ENCODE results near the gene PACSIN1. TPM values are rescaled to one million over a fixed set of nuclear protein-coding genes. Genes with fewer than 3 reads are reported as not detected.

The PACSIN1 gene
- total RNA-seq, 4 donors from 2014 or later = 0.11 to 0.40 TPM; not detected in 2

- H3K4me1 ChIP-seq = no peaks in the 10 kb centered on the region
- DNase-seq (ENCODE audit: low spot score in 2 of 2) = no peak
- WGBS = 82% methylated on average over 9 of the region's 9 CpGs
- TF ChIP-seq POLR2AphosphoS5 (IDR thresholded peaks at IDR 0.05) (no peak), EP300 (IDR thresholded peaks at IDR 0.05) (no peak), CTCF (IDR thresholded peaks at IDR 0.05) (no peak), POLR2A (IDR thresholded peaks at IDR 0.05) (no peak)
- H3K9me3 ChIP-seq = peaks cover 5% of the 10 kb centered on the region
- H3K4me3 ChIP-seq = no peak overlapping the region
- H3K27me3 ChIP-seq = no peaks in the 10 kb centered on the region
- no peaks in the 10 kb centered on the region for H3K36me3 ChIP-seq
- H3K27ac ChIP-seq = no peak overlapping the region
Observed at GRCh38 chr6:34557228-34557627, 91.4 kb downstream of the PACSIN1 start.

- no peak for DNase-seq (ENCODE audit: low spot score in 2 of 2)
- 76% methylated on average over 4 of the region's 4 CpGs for WGBS
- TF ChIP-seq EP300 (IDR thresholded peaks at IDR 0.05) = no peak
- no peak for TF ChIP-seq POLR2A (IDR thresholded peaks at IDR 0.05)
- TF ChIP-seq CTCF (IDR thresholded peaks at IDR 0.05) = no peak
- no peak for TF ChIP-seq POLR2AphosphoS5 (IDR thresholded peaks at IDR 0.05)
- Histone ChIP-seq H3K4me3 (no peak overlapping the region), H3K9me3 (peaks cover 5% of the 10 kb centered on the region), H3K27ac (no peak overlapping the region), H3K36me3 (no peaks in the 10 kb centered on the region), H3K27me3 (peaks cover 6% of the 10 kb centered on the region), H3K4me1 (no peaks in the 10 kb centered on the region)
Observed at GRCh38 chr6:34558172-34558714, 92.4 kb downstream of the PACSIN1 start.

- Histone ChIP-seq H3K27me3 (peaks cover 6% of the 10 kb centered on the region), H3K4me1 (no peaks in the 10 kb centered on the region), H3K9me3 (peaks cover 5% of the 10 kb centered on the region), H3K27ac (no peak overlapping the region), H3K4me3 (no peak overlapping the region), H3K36me3 (no peaks in the 10 kb centered on the region)
- 58% methylated on average over 10 of the region's 10 CpGs for WGBS
- DNase-seq (ENCODE audit: low spot score in 2 of 2) = no peak
- TF ChIP-seq EP300 (IDR thresholded peaks at IDR 0.05) (no peak), CTCF (IDR thresholded peaks at IDR 0.05) (no peak), POLR2A (IDR thresholded peaks at IDR 0.05) (no peak)
Observed at GRCh38 chr6:34559651-34560365, 93.9 kb downstream of the PACSIN1 start.

GRCh38 chr6:34560366-34561226 lies 94.7 kb downstream of the PACSIN1 start:
- WGBS = 58% methylated on average over 16 of the region's 20 CpGs

More at GRCh38 chr6:34560366-34561226, 94.7 kb downstream of the PACSIN1 start:
- H3K27ac ChIP-seq = no peak overlapping the region
- peaks cover 6% of the 10 kb centered on the region for H3K27me3 ChIP-seq
- peaks cover 5% of the 10 kb centered on the region for H3K9me3 ChIP-seq
- TF ChIP-seq CTCF (IDR thresholded peaks at IDR 0.05) (no peak), POLR2A (IDR thresholded peaks at IDR 0.05) (no peak), EP300 (IDR thresholded peaks at IDR 0.05) (no peak), POLR2AphosphoS5 (IDR thresholded peaks at IDR 0.05) (no peak)
- H3K4me1 ChIP-seq = no peaks in the 10 kb centered on the region
- no peaks in the 10 kb centered on the region for H3K36me3 ChIP-seq
- H3K4me3 ChIP-seq = no peak overlapping the region
- no peak for DNase-seq (ENCODE audit: low spot score in 2 of 2)
